GM19324 (cell line): ENCODE results near the gene GPC5.

Experiments
- ATAC-seq: cut with Tn5 transposase; IDR thresholded peaks from one replicate; pipeline ENCODE4 v1.9.1; 2021; ENCODE audit warnings: mild to moderate bottlenecking, moderate library complexity; ENCODE audit not compliant: unreplicated experiment, low FRiP score

The GPC5 gene

GRCh38 chr13:92564942-92565341 is 1166.5 kb downstream of the GPC5 start:
- no peak for ATAC-seq

- ATAC-seq: no peak
Observed at GRCh38 chr13:92566767-92567166, 1168.3 kb downstream of the GPC5 start.

DNA sequence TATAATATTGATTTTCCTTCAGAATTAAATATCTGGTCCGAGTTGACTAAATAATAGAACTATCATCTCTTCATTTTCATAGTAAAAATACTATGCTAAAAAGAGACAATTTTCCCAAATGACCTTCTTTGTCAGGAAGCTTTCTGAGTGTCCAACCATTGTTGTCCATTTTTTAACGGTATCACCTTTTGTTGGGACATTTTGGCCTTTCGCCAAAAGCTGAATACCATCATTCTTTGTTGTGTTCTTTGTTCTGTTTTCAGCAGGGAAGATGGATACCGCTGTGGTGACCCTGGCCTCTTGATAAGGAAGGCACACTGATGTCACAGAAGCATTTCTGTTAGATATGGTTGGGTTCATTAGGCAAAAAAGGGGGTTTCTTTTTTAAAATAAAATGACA is 1173.8 kb downstream of the GPC5 start:
- no peak for ATAC-seq

DNA sequence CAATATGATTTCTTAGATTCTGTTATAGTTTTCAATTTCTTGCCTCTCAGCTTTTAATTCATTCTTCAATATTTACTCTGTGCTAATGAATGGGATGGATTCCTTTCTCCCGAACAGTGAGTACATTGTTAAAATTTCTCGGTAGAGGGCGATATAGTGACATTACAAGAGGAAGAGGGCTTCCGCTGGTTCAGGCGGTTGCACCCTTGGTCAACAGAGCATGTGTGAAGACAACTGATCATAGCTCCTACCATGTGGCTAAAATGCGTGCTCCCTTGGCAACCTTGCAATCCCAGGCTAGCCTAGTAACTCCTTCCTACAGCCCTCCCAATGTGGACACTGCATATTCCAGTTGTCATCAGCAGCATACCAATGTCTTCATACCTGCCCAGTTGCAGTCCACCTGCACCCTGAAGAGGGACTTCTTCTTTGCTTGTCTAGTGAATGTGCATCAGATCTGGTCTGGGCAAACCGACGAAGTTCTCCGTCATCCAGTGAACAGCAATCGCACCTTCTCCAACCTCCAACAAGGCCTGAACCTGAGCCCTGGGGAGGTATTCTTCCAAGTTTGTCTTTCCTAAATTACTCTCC is 1175.1 kb downstream of the GPC5 start:
- ATAC-seq: no peak

DNA sequence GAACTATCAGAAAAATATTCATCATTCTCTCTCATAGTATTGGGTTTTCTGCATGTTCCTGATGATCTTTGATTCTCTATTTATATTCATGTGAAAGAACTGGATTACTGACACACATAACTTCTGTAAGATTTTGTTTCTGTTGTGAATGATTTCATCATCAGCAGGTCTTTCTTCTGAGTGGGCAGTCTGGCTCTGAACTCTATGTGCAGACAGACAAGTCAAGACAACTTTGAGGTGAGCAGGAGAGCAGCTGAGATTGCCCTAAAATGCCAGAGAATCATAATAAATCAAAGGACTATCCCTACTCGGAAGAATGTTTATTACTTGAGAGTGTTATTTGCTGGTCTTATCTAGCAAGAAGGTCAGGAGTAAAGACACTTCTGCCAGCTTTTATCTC is 1176.1 kb downstream of the GPC5 start:
- no peak for ATAC-seq

GRCh38 chr13:92575777-92576176 is 1177.4 kb downstream of the GPC5 start:
- no peak for ATAC-seq

DNA sequence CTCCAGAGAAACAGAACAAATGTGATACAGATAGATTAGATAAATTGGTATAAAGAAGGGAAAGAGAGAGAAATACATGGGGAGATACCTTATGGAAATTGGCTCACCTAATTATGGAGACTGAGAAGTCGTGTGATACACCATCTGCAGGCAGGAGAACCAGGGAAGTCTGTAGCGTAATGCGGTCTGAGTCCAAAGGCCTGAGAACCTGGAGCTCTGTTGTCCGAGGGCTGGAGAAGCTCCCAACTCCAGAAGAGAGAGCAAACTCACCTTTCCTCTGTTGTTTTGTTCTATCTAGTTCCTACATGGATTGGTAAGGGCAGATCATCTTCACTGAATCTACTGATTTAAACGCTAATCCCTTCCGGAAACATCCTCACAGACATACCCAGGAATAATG is 1179.9 kb downstream of the GPC5 start:
- no peak for ATAC-seq

DNA sequence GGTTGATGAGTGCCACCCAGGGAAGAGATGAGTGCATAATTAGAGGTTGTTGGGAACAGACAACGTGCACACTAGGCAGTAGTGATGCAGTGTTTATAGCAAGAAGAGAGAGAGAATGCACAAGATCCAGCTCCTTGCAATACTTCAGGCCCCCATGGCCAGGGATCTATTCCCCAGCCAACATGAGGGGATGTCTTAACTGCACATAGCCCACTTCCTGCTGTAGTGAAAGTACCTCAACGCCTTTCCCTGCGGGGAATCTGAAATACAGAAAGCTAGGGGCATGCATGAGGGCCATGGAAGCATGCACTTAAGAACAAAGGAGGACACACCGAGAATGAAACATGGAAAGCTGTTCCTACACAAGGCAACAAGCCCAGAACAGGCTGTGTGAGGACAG is 1191.5 kb downstream of the GPC5 start:
- ATAC-seq: no peak

DNA sequence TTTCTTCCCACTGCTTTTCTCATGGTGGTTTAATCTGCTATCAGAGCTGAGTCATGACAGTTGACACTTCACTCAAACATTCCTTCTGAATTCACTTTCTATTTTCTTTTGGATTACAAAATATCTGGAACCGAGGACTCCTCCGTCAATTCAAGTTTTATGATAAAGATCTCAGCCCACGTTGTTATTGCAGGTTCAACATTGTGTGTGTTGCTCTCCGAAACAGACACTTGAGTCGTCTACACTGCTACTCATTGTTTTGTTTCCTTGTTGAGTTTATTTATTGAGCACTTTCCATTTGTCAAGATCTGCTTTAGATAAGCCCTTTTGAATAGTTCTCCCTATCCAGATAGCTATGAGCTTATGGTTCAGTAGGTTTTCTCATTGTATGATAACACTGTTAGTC is 1192.1 kb downstream of the GPC5 start:
- ATAC-seq: no peak

GRCh38 chr13:92591117-92591516 is 1192.7 kb downstream of the GPC5 start:
- ATAC-seq: no peak

GRCh38 chr13:92592757-92593156 is 1194.3 kb downstream of the GPC5 start:
- no peak for ATAC-seq

DNA sequence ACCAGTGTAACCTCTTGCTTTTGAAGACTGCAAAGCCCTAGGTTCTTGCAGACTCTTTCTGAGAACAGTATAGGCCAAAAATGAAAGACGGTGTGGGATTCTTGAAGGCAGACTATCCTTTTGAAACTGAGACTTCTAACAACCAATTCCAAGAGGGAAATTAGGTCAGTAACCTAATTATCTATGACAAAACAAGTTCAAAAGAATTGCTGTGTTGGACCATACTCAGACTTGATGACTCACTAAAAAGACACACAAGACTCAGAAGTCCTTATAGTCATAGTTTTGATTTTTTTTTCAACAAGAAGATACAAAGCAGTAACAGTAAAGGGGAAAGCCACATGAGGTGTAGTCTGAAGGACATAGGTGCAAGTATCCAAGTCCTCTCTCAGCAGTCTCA is 1204.1 kb downstream of the GPC5 start:
- ATAC-seq: no peak

DNA sequence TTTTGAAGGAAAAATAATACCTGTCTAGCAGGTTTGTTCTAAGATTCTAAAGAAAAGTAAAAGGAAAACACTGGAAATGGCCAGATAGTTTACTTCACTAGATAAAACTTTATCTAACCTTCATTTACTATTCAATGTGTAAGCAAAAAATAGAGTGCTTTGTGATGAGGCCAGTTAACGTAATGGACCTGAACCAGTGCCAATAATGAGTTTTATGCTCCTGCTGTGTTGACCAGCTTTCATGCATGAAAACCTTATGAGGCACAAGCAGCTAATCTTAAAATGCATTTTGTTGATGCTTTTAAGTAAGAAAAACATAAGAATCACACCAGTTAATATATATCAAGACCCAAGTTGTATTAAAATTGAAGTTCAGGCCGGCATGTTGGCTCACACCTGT is 1211.0 kb downstream of the GPC5 start:
- ATAC-seq: no peak

- no peak for ATAC-seq
Observed at GRCh38 chr13:92612892-92613291, 1214.5 kb downstream of the GPC5 start.

DNA sequence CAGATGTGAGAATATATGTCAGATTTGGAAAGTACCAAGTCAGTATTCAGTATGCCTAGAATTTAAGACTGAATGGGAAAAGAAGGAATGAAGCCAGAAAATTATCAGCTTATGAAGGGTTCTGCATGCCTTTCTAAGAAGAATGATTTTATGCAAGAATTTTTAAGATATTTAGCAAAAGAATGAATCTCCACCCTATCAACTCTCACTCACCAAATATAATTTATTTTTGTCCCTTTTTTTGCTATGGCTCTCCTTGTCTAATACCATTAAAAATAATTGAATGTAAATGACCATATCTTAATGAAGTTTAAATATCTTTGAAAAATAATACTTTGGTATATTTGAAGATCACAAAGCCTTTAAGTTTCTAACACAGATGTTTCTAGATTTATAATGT is 1215.5 kb downstream of the GPC5 start:
- no peak for ATAC-seq

GRCh38 chr13:92621985-92622384 is 1223.6 kb downstream of the GPC5 start:
- no peak for ATAC-seq

DNA sequence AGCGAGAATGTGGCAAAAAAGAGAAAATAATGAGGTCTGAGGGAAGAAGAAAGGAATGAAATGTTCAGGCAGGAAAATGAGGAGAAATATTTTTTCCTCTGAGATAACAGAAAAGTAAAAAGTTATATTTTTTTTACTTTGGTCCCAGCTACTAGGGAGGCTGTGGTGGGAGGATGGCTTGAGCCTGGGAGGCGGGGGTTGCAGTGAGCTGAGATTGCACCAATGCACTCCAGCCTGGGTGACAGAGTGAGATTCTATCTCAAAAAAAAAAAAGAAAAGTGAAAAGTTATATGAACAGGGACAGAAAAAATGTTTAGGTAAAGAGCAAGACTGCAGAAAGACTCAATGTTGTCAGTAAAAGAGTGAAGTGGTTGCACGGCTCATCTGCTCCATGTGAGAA is 1224.5 kb downstream of the GPC5 start:
- ATAC-seq: no peak

- no peak for ATAC-seq
Observed at GRCh38 chr13:92626274-92626673, 1227.9 kb downstream of the GPC5 start.

GRCh38 chr13:92640936-92641335 is 1242.5 kb downstream of the GPC5 start:
- no peak for ATAC-seq

DNA sequence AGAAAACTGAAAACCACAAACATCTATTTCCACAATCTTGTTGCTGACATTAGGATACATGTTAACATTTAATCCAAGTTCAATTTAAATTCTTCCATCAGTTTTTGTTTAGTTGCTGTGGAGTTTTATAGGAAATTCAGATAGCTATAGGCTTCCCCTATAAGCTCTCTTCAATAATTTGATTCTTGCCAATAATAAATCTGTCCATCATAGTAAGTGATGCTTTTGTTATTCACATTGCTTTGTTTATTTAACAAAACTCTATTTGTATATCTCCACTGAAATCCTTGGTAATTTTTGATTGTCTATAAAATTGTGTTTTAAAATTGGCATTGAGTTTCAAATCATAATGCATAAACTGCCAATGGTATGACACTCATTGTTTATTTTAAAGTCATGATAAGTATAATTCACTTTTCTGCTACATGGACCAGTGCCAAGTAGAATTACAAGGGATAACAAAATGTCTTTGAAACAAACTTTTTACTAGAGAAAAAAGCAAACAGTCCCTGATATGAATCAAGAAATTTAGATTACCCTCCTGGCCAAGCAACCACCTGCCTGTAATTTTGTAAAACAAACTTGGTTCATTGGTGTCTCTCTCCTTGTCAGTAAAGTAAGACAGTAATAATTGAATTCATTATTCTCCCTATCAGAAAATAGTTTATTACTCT is 1250.9 kb downstream of the GPC5 start:
- ATAC-seq: no peak

DNA sequence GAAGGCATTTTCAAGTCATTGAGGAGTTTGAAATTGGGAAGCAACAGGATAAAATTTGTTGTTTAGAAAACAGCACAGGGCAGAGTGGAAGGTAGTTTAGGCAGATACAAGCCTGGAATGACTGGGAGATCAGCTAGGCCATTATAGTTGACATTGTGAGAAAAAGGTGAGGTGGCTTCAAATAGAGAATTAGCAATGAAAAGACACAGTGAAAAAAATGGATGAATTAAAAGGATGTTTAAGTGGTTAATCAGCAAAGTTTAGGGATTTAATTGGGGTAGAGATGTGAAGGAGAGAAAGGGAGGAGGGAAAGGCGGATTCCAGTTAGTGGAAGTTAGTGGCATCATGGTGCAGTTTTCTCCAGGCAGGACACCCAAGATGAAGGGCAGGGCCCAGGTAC is 1257.7 kb downstream of the GPC5 start:
- no peak for ATAC-seq

- no peak for ATAC-seq
Observed at GRCh38 chr13:92656648-92657047, 1258.2 kb downstream of the GPC5 start.

- no peak for ATAC-seq
Observed at GRCh38 chr13:92657565-92657964, 1259.1 kb downstream of the GPC5 start.
